ENCODE measurements around the gene PNPLA1.

Gene PNPLA1, protein sequence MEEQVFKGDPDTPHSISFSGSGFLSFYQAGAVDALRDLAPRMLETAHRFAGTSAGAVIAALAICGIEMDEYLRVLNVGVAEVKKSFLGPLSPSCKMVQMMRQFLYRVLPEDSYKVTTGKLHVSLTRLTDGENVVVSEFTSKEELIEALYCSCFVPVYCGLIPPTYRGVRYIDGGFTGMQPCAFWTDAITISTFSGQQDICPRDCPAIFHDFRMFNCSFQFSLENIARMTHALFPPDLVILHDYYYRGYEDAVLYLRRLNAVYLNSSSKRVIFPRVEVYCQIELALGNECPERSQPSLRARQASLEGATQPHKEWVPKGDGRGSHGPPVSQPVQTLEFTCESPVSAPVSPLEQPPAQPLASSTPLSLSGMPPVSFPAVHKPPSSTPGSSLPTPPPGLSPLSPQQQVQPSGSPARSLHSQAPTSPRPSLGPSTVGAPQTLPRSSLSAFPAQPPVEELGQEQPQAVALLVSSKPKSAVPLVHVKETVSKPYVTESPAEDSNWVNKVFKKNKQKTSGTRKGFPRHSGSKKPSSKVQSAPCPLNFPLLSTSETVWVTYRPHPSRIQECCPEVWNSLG

DNA sequence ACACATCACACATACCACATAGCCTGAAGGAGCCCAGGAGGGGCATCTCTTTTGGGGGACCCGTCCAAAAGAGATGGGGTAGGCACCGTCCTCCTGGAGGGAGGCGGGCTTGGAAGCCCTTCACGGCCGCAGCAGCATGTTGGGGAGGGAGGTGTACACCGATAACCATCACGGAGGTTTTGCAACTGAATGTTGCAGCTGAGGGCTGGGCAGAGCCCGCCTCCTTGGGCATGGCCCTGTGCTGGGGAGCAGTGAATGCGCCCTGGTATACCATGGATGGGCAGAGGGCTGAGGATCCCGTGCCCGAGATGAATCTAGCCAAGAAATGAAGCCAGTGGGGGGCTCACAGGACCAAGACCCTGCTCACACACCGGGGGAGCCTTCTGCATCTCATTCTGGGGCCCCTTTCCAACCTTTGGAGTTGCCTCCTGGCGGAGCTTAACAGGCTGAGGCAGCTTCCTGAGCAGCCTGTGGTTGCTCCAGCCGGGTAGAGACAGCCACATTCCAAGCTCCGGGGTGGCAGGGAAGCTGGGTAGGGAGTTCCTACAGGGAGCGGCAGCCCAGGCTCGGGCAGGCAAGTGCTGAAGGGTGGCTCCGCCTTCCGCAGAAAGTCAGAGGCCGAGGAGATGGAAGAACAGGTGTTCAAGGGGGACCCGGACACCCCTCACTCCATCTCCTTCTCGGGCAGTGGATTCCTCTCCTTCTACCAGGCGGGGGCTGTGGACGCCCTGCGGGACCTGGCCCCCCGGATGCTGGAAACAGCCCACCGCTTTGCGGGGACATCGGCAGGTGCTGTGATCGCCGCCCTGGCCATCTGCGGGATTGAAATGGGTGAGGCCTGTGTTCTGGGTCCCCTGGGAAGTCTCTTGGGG, at the start of gene PNPLA1:
Gene PNPLA1, plus strand, starts transcription at position 227 of the 872 bp plus-strand sequence. Its CDS starts 400 bp downstream, at position 627.
- DNase-seq: no peak

DNA sequence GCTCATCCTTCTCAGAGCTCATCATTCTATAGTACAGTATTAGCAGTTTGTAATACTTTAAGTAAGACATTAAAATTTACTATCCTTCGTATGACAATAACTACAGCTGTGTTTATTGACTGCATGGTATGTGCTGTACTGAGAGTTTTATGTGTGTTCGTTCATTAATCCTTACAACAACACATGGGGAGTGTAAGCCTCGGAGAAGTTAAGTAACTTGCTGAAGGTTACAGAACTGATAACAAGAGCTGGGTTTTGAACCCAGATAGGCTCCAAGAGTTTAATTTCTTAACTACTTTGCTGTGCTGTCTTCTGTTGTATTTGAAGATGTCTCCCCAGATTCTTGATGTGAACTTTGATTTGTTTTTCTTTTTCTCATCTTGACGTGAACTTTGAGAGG, 49.6 kb upstream of the PNPLA1 start:
- no peak for DNase-seq

DNA sequence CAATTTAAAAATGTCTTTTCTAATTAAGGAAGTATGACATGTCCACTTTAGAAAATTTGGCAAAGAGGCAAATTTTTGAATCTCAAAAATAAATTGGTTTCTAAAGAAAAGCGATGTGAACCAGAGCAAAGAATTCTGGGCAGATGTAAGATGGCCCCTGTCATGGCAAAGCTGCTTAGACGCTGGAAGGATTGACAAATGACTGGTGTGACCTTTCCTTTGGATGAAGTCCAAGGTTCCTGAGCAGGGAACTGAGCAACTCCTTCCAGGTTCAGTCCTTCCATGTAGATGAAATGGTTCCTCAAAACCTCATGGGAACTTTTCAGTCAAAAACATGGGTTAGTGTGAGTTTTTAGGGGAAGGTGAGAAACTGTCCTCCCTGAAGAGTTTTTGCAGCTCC, 48.2 kb upstream of the PNPLA1 start:
- no peak for DNase-seq

DNA sequence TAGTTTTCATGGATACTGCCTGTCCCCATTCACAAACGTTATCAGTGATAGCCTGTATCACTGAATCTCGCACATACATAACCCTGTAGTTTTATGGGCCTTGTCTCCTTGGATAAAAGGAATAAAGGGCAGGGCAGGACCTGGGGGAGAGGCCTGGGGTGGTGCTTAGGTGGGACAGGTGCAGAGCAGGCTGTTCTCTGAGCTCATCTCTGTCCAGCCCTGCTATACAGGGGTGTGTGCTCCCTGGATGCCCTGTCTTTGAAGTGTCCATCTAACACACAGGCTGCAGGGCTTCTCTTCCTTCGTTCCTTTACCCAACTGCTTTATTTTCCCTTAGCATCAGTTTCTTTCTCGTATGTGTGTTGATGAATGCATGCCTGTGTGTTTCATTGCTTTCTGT, 46.9 kb upstream of the PNPLA1 start:
- no peak for DNase-seq

DNA sequence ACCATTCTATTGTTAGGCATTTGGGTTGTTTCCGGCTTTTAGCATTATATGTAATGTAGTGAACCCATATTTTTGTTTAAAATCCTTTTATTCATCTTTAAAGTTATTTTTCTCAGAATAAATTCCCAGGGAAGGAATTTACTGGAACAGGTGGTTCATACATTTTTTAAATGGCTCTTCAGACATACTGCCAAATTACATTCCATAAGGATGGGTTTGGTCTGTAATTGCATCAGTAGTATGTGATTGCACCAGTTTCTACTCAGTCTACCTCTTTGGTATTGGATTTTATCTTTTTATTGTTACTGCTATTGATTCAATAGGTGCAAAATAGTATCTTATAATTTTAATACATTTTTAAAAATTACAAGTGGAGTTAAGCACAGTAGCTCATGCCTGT, 46.2 kb upstream of the PNPLA1 start:
- no peak for DNase-seq

DNA sequence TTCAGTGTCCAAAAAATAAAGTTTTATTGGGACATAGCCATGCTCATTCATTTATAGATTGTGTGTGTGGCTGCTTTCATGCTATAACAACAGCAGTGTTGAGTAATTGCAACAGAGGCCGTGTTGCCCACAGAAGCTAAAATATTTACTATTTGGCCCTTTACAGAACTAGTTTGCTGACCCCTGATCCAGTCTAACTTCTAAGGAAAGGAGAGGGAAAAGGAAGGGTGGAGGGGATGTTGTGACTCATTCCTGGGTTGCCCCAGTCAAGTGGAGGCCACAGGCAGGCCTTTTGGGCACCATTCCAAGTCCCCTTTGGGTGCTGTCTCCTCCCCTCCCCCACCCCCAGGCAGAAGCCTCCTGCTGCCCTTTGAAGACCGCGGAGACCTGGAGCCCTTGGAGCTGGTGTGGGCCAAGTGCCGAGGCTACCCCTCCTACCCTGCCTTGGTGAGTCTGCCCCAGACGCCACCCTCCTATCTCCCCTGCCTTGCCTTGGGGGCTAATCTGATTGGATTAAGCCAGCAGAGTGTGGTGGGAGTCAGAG, 44.9 kb upstream of the PNPLA1 start:
- no peak for DNase-seq

DNA sequence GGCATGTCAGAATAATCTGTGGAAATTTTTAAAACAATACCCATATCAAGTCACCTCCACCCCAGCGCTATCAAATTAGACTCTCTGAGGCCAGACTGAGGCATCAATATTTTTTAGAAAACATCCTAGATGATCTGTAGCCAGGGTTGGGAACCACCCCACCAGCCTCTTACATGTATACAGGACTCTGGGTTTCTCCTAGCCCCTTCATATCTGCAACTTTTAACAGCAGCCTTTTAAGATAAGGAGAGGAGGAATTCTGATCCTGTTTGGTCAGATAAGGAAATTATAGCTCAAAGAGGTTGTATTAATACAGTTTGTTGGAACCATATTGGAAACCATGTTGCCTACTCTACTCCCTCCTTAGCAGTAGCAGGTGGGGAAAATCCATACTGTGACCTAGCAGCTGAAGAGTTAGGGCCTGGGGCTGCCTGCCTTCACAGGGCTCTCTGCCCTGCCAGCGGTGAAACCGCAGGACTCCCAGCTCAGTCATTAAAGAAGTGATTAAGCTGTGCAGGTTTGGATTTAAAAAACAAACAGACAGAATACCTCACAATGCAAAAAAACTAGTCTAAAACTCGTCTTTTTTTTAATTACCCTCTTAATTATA, 43.3 kb upstream of the PNPLA1 start:
- DNase-seq: no peak

DNA sequence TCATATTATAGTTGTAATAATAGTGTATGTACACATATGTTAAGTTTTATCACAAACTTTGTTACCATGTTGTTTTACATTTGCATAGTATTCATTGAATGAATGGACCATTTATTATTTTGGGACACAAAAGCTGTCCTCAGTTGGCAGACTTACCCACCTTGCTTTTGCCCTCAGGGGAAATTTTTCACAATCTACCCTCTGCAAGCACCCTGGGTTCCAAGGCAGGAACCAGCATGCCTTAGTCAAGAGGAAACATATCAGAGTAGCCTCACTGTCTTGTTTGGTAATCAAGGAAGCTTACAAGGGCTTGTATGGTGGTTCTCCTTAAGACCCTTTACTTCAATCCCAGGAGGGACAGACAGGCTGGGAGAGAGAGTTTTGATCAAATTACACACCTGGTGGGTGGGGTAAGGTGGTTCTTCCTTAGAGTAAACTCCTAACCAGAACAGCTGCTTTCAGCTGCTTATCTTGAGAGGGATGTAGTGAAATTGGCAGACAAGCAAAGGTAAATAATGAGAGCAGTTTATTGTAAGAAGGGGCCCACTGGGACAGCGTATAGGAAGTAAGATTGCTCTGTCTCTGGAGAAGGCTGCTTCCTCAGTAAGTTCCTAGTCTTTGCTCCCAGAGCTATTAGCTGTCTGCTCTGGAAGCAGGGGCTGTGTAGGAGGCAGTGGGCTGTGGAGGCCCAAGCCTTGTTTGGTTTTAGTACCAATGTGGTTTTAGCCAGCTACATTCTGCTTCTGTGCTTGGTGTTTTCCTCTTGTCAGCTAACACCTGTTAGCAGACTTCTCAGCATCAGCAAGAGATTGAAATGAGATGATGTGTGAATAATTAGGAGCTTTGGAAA, 42.3 kb upstream of the PNPLA1 start:
- no peak for DNase-seq

DNA sequence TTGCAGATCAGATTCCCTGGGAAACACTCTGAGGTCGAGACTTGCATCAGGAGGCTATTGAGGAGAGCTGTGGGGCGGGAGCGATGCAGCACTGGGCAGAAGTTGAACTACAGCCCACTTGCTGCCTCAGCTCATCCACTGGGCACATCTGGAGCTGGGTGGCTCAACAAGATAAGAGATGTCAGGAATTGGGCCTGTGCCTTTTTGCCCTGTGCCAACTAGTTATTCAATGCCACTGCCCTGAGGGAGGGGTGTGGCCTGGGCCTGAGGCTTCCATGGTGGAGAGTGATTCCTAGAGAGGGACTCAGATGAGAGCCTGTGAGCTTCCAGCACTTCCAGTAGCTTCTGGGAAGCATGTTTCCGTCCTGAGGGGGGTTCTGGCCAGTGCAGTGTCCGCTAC, 40.6 kb upstream of the PNPLA1 start:
- no peak for DNase-seq

DNA sequence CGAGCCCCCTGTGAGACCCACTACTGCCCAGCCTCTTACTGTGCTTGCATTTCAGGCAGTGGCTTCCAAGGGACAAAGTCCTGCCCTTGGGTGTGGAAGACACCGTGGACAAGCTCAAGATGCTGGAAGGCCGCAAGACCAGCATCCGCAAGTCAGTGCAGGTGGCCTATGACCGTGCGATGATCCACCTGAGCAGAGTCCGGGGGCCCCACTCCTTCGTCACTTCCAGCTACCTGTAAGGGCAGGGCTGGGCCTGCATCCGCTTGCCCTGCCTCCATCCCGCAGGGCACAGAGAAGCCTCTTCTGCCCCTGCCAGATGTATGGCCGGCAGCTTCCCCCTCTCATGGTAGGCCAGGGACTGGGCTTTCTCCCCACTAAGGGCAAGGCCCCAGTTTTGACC, 39.5 kb upstream of the PNPLA1 start:
- no peak for DNase-seq

DNA sequence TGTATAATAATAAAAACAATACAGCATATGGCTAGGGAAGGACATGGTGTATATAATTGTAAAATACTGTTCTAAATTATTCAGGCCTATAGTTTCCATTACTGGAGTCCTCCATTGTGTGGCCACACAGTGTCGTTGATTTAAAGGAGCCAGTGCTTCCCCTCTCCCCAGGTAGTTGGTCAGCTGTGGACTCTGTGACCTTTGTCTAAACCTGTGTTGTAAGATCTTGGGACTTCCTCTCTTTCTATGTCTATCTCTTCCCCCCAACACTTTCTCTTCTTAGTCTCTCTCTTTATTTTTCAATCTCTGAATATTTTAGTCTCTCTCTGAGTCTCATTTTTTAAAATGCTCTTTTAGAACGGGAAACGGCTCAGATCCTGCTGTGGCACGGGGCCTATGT, 37.7 kb upstream of the PNPLA1 start:
- DNase-seq: no peak

DNA sequence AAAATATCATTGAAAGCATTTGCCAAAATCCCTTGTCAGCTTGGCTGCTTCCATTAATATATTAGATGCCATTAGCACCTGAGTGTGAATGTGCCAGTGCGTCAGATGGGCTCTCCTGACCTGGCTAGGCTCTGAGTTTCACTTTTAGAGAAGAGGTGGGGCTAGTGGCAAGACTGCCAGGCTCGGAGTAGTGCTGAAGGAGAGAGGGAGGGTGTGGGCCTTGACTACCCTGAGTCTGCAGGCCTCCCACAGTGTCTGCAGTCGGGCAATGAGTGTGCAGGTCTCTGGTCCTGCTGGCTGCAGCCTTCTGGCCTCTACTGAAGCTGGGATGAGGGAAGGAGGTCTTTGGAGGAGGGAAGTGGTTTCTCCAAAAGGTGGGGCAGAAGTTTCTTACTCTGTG, 34.6 kb upstream of the PNPLA1 start:
- DNase-seq: no peak

DNA sequence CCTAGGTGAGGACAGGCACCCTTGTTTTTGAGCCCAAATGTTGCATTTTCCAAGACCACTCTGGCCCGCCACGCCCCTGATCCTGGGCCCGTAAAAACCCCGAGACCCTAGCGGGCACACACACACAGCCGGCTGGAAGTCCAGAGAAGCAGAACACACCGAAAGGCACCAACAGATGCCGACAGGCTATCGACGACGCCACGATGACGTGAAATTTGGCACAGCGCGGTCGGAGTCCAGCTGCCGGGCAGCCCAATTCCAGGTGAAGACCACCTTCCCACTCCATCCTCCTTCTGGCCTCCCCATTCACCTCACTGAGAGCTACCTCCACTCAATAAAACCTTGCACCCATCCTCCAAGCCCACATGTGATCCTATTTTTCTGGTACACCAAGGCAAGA, 34.0 kb upstream of the PNPLA1 start:
- no peak for DNase-seq

DNA sequence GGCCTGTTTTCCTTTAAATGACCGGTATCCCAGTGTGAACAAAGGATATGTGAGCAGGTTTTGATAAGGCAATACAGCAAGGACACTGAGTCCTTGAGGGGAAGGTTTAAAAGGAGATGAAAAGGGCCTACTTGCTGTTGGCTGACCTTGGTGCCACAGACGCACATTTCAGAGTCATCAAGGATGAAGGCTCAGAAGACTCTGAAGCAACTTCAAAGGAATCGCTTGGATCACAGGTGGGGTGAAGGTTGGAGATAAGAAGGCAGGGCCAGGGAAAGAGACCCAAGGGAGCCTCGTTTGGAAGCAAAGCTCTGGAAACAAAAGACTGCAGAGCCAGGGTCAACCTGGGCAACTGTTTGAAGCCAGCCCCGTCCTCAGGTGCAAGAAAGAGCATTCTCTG, 30.1 kb upstream of the PNPLA1 start:
- DNase-seq: no peak

DNA sequence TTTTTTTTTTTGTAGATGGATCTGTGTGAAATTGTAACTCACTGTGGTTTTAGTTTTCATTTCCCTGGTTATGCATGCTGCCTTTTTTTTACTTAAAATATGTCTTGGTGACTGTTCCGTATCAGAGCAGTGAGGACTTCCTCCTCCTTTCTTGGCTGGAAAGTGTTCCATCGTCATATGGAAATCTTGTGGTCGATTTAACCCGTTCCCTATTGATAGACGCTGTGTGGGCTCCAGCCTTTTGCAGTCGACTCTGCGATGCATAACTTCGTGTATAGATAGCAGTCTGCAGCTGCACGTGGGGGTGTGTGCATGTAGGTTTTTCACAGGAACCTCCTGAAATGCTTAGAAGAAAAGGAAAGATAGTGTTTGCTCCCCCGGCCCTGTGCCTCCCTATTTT, 28.1 kb upstream of the PNPLA1 start:
- DNase-seq: no peak

DNA sequence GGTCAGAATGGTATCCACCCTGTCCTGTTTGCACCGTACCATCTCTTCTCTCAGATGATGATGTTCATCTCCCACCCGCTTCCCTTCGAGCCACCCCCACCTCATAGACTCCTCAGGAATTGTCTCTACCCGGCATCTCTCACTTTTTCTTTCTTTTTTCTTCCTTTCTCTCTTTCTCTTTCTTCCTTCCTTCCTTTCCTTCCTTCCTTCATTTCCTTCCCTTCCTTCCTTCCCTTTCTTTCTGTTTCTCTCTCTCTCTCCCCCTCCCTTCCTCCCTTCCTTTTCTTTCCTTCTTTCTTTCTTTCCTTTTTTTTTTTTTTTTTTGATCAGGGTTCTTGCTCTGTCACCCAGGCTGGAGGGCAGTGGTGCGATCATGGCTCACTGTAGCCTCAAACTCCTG, 27.7 kb upstream of the PNPLA1 start:
- DNase-seq: no peak

DNA sequence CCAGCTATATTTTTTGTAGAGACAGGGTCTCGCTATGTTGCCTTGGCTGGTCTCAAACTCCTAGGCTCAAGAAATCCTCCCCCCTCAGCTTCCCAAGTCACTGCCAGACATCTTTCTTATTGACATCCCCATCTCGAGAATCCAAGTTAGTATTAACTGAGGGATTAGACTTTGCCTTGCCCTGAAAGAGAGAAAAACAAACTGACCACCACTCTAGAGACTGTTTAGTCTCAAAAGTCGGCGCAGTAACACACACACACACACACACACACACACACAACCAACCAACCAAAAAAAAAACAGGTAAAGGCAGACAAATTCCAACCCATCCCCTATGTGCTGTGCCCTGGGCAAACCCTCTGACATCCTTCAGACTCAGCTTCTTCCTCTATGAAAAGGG, 27.2 kb upstream of the PNPLA1 start:
- DNase-seq: no peak

DNA sequence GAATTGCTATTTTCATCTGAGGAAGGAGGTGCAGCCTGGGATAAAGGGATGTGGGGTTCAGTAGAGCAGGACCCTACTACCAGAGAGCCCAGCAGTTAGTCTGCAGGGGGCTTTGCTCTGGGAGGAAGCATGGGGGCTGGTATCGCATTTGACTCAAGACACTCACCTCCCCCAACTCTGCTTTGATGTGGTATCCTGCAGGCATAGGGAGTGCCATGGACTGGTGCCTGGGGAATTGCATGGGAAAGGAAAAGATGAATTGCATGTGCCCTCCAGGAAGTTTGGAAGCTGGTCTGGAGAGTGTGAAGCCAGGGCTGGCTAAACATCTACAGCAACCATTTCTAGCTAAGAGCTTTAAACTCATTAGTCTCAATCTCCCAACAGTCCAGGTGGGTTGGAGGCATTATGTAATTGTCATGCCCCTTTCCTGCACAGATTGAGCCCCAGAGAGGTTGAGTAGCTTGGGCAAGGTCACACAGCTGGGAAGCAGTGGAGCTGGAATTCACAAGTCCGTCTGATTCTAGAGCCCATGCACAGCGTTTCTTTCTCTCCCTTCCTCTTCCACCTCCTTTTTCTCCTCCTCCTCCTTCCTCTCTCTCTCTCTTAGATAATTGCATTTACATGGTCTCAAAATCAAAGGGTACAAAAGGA, 26.2 kb upstream of the PNPLA1 start:
- no peak for DNase-seq

DNA sequence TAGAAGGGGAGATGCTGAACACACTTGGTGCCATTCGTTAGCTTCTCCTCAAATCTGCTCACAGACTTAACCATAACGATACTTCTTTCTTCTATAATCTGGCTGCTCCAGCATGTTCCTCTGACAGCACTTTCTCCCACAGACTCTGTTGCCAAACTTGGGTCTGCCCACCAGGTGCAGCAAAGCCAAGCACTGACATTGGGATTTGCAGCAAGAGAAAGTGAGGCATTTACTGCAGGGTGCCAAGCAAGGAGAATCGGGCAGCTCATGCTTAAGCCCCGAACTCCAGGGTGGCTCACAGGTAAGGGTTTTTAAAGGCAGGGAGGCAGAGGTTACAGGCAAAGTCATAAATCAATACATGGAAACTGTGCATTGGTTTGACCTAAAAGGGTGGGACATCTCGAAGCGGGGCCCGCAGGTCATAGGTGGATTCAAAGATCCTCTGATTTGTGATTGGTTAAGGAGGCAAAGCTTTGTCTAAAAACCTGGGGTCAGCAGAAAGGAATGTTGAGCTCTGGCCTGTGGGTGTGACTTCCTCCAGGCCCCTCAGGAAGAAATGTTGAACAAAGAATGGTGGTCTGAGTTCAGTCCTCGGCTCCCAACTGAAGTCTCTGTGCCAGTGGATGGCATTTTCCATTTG, 25.1 kb upstream of the PNPLA1 start:
- no peak for DNase-seq

DNA sequence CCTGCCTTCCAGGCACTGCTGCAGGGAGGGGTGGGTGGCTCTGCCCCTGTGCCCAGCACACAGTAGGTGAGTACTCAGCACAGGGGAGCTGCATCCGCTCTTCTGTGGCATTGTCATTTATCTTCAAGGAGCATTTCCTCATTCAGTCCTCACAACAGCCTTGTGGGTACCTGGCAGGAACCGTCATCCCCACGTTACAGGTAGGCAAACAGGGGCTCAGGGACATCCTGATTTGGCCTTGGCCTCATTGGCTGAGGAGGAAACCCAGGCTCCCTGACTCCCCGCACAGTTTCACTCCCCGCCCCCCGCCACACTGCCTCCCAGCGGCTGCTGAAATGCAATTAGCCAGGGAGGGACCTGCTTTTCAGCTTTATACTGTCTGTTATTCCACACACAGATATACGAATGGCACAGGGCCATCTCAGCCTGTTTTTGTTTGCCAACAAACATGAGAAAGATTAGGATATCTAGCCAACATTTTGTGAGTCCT, 24.2 kb upstream of the PNPLA1 start:
- DNase-seq: no peak

All from retina (tissue), 1 donor.